Esophagus muscularis mucosa (tissue), 4 donors: ENCODE data around the gene ESF1.

Experiments
- EP300 ChIP-seq: sonication (generic); formaldehyde crosslinking; IDR thresholded peaks from one replicate; pipeline ENCODE4 v1.6.1; 2017; ENCODE audit warnings: antibody characterized with exemption
- POLR2A ChIP-seq: fragments of 450-650 bp; IDR thresholded peaks from one replicate; pipeline ENCODE4 v1.6.1; 2017; ENCODE audit warnings: antibody characterized with exemption, moderate library complexity, mild to moderate bottlenecking, low read depth
- POLR2AphosphoS5 ChIP-seq, 2 donors: sonication (generic); formaldehyde crosslinking; IDR thresholded peaks; one replicate each; pipeline ENCODE4 v1.6.1; 2017; ENCODE audit warnings: antibody characterized with exemption in 2 of 2
- TF ChIP-seq, protein P1 (sequence below), 3 experiments: fragments of 200-600 bp in 2 of 3; fragments of 450-650 bp in 1 of 3; sonication (generic) in 2 of 3; IDR thresholded peaks; one replicate each; pipeline ENCODE4 v1.5.1; 2017 to 2019; ENCODE audit warnings: antibody characterized with exemption in 3 of 3, mild to moderate bottlenecking in 2 of 3, moderate library complexity in 1 of 3

GRCh38 chr20:13690943-13691342, 93.8 kb downstream of the ESF1 start:
- TF ChIP-seq POLR2A (no peak), EP300 (no peak), POLR2AphosphoS5 (IDR thresholded peaks at IDR 0.05) (no peak)
- TF ChIP-seq, protein P1, sequence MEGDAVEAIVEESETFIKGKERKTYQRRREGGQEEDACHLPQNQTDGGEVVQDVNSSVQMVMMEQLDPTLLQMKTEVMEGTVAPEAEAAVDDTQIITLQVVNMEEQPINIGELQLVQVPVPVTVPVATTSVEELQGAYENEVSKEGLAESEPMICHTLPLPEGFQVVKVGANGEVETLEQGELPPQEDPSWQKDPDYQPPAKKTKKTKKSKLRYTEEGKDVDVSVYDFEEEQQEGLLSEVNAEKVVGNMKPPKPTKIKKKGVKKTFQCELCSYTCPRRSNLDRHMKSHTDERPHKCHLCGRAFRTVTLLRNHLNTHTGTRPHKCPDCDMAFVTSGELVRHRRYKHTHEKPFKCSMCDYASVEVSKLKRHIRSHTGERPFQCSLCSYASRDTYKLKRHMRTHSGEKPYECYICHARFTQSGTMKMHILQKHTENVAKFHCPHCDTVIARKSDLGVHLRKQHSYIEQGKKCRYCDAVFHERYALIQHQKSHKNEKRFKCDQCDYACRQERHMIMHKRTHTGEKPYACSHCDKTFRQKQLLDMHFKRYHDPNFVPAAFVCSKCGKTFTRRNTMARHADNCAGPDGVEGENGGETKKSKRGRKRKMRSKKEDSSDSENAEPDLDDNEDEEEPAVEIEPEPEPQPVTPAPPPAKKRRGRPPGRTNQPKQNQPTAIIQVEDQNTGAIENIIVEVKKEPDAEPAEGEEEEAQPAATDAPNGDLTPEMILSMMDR (IDR thresholded peaks at IDR 0.05): no peak
